Hematopoietic multipotent progenitor cell treated with erythropoietin and hydrocortisone succinate and interleukin-3 and kit ligand, for 15 days (in vitro differentiated cells): ENCODE results near the gene PRR23B.
A peak's percentile ranks its signal among the peaks of the same experiment; 100 is the strongest.
"Not testable (repeated sequence)": the region's sequence is repeated elsewhere in the genome, so short reads cannot be mapped to it uniquely, and the experiment has no call there.

Experiments
- DNase-seq: peaks from one replicate; pipeline ENCODE4 v3.0.0-alpha.2; 2015; ENCODE audit warnings: low spot score

Gene PRR23B

DNA sequence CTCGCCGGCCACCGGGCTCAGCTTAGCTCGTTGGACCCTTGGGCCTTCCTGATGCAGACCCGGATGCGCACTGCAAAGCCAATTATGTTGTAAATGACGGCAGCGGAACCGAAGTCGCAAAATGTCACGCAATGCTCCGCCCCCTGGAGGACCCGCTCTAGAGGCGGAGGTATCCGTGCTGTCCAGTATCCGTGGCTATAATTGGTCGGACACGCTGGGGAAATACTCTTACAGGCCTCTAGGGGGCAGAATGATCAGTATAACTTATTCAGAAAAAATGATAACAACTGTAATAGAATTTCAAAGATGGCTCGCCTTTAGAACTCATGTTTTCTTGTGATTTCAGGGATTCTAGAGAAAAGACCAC, at the start of gene PRR23B:
TSS of gene PRR23B (minus strand) at position 59 of the 367 bp plus-strand sequence. CDS start 265 bp downstream, outside the sequence.
- peak; percentile 15 for DNase-seq

DNA sequence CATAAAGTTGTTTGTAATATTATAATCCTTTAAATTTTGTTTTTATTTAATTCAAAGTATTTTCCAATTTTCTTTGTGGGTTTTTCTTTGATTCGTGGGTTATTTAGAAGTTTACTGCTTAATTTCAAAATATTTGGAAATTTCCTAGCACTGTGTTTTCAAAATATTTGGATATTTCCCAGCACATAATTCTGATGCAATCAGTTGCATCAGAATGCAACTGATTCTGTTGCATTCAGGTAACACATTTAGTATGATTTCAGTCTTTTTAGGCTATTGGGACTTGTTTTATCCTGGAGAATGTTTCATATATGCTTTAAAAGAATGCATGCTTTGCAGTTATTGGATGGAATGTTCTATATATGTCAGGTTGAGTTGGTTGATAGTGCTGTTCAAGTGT, 42.2 kb upstream of the PRR23B start:
- DNase-seq: no peak

DNA sequence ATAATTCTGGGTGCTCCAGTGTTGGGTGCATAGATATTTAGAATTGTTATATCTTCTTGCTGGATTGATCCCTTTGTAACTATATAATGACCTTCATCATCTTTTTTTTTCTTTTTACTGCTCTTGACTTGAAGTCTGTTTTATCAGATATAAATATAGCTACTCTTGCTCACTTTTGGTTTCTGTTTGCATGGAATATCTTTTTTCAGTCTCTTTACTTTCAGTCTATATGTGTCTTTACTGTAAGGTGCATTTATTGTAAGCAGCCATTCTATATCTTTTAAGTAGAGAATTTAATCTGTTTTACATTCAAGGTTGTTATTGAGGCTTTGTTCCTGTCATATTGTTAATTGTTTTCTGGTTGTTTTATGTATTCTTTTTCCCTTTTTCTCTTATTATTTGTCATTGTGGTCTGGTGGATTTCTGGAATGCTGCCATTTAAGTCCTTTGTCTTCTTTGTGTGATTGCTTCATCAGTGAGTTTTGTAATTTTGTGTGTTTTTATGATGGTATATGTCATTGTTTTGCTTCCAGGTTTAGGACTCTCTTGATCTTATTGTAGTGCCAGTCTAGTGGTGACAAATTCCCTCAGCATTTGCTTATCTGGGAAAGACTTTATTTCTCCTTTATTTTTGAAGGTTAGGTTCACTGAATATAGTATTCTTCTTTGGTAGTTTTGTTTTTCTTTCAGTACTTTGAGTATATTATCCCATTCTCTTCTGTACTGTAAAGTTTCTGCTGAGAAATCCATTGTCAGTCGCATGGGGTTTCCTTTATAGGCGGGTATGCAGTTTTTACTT, 32.3 kb upstream of the PRR23B start:
- no peak for DNase-seq

DNA sequence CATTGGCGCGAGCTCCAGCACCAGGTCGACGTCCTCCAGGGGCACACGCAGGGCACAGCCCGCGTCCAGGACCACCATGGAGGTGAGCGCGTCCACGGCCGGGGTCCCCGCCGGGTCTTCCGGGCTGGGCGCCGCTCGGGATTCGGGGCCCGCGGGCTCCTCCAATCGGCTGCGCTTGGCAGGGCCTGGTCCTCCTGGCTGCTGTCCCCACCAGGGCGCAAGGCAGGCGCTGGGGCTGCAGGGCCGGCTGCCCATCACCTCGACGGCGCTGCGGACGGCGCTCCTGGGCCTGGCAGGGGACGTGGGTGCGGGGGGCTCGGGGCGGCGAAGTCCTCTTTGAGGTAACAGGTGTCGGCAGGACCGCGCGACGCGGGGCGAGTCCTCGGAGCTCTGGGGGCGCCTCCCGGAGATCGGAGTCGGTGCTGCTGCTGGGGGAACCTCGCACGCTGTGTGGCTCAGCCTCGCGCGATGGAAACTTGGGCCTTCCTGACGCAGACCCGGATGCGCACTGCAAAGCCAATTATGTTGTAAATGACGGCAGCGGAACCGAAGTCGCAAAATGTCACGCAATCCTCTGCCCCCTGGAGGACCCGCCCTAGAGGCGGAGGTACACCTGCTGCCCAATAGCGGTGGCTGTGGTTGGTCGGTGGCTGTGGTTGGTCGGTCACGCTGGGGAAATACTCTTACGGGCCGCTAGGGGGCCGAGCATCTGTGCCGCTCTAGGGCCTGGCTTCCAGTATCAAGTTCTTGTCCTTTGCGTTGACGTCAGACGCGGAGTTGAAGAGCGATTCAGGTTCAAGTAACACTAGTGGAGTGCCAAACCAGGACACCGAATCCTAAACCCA, 23.9 kb upstream of the PRR23B start, which contains the start of gene PRR23C:
TSS of gene PRR23C (minus strand) at position 527 of the 845 bp plus-strand sequence. CDS start at position 255, 272 bp downstream.
- DNase-seq: no peak

DNA sequence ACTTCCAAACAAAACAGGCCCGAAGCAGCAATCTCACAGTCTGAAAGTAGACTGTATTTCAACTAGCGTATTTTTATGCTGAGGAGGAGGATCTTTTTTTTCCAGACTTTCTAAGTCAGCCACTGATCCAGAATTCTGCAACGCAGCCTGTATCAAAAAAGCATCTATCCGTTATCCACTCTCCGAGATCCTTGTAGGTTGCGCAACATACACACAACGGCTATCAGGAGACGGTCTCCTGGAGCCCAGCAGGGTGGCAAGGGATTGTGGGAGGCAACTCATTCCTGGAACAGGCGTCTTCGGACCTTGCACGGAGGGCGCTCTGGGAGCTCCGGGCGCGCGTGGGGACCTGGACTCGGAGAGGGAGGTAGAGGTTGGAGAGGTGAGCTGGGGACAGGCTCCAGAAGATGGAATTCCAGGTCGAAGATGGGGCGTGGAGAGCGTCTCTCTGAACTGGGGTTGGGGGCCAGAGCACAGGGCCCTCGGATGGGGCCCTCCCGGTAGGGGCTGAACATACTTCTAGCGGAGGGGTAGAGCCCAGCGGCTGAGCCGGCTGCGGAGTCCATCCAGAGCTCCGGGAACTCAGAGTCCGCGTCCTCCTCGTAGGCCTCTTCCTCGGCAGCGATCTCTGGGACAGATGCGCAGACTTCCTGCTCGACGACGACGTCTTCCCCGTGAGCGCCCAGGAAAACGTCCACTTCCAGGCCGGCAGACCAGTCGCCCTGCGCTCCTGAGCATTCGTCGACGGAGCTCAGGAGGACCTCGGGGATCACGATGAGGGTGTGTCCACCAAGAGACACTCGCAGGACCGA, 23.0 kb upstream of the PRR23B start:
- DNase-seq: no peak

DNA sequence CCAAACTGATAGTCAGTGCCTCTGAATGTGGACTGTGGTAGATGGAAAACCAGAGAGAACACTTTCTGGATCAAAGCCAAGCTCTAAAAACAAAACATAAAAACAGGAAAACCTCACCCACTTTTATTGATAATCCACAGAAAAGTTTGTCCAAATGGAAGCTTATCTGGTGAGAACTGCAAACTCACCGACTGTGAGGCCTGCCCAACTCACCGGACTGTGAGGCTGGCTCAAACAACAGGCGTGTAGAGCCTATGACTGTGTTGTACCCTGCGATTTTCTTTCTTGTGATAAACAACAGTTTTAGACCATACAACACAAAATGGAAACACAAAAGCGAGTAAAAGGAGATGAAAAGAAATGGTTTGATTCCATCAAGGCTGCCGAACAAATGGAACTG, 16.8 kb upstream of the PRR23B start:
- no peak for DNase-seq

DNA sequence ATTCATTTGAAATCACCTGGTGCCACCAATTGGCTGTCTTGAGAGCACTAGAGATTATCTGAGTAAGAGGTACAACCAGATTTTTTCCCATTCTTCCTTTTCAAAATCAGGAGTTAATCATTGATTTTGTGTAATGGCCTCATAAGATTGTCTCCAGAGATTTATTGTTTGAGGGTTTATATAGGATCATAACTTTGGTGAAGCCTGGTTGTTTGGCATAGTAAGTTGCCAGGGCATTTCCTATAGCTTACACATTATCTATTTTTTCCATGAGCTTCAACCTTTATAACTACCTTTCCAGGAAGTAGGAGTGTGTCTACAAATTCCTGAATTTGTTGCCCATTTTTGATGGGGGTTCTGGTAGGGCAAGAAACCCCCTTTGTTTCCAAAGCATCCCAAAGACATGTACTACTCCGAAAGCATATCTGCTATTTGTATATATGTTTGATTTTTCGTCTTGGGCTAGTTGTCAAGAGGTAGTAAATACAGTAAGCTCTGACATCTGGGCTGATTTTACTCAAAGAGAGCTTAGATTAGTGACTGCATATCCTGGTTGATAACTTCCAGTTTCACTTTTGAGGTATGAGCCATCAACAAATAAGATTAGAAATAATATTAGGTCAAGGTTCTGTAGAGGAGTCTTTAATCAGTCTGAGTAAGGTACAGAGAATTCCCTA, 11.7 kb upstream of the PRR23B start:
- DNase-seq: no peak

DNA sequence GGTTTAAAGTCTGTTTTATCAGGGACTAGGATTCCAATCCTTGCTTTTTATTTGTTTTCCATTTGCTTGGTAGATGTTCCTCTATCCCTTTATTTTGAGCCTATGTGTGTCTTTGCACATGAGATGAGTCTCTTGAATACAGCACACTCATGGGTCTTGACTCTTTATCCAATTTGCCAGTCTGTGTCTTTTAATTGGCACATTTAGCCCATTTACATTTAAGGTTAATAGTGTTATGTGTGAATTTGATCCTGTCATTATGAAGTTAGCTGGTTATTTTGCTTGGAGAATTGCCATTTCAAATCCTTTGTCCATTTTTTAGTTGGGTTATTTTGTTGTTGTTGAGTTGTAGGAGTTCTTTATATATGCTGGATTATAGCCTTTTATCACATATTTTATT, 9.8 kb upstream of the PRR23B start:
- DNase-seq: not testable (repeated sequence)

DNA sequence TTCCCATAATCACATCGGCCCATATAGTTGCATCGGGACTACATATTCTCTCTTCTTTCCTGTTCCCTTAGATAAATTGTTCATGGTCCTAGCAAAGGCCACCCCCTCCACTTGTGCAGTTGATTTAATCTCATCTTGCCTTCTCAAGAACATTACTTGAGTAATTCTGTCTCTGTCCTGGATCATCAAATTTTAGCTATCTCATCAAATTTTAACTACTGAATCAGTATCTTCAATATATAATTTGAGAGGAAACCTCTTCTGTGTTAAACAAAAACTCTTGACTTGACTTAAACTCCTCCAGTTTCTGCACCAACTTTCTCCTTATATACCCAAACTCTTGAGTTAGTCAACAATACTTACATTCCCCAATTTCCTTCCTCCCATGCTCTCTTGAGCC, 4.2 kb upstream of the PRR23B start:
- DNase-seq: no peak

DNA sequence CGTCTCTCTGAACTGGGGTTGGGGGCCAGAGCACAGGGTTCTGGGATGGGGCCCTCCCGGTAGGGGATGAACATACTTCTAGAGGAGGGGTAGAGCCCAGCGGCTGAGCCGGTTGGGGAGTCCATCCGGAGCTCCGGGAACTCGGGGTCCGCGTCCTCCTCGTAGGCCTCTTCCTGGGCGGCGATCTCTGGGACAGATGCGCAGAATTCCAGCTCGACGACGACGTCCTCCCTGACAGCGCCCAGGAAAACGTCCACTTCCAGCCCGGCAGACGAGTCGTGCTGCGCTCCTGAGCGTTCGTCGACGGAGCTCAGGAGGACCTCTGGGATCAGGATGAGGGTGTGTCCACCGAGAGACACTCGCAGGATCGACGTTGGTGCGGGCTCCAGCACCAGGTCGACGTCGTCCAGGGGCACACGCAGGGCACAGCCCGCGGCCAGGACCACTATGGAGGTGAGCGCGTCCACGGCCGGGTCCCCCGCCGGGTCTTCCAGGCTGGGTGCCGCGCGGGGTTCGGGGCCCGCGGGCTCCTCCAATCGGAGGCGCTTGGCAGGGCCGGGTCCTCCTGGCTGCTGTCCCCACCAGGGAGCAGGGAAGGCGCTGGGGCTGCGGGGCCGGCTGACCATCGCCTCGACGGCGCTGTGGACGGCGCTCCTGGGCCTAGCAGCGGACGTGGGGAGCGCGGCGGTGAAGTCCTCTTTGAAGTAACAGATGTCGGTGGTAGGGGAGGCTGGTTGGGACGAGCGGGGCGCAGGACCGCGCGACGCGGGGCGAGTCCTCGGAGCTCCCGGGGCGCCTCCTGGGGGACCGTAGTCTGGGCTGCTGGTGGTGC, 474 bp downstream of the PRR23B start:
- no peak for DNase-seq

DNA sequence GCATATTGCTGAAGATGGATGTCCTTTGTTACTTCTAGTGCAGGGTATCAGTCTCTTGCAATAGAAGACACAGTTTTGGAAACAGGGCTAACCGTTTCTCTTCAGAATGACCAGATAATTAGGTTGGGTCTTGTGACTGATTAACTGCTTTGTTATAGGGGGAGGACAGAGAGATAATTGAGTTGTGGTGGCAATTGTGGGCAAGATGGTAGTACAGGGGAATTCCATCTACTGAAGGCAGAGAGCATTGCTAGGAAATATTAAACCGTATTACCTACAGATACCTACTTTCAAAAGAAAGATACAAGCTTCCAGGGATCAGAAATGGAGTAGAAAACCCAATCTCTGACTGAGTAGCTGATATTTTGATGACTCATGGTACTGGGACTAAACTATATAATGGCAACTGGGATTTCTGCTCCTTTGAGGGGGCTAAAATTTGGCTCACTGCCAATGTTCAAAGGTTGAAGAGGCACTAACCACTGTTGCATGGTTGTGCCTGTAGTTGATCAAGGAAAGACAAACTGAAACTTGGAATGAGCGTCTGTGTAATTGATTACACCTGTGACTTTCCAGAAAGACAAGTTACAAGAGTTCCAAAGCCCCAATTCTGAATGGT, 4.2 kb downstream of the PRR23B start:
- no peak for DNase-seq

DNA sequence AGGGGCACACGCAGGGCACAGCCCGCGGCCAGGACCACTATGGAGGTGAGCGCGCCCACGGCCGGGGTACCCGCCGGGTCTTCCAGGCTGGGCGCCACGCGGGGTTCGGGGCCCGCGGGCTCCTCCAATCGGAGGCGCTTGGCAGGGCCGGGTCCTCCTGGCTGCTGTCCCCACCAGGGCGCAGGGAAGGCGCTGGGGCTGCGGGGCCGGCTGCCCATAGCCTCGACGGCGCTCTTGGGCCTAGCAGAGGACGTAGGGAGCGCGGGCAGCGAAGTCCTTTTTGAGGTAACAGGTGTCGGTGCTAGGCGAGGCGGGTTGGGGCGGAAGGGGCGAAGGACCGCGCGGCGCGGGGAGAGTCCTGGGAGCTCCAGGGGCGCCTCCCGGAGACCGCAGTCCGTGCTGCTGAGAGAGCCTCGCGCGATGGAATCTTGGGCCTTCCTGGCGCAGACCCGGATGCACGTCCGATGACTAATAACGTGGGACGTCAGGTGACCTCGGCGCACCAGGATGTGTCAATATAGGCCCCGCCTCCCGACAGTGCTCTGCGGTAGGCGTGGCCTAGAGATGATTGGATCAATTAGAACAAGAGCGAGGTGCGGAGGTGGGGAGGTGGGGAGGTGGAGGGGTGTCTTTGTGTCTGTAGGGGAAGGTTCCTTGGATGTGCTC, 14.5 kb downstream of the PRR23B start, which contains the start of gene PRR23A:
TSS of gene PRR23A (minus strand) at position 218 of the 666 bp plus-strand sequence. CDS start at position 218, 0 bp downstream.
- no peak for DNase-seq

DNA sequence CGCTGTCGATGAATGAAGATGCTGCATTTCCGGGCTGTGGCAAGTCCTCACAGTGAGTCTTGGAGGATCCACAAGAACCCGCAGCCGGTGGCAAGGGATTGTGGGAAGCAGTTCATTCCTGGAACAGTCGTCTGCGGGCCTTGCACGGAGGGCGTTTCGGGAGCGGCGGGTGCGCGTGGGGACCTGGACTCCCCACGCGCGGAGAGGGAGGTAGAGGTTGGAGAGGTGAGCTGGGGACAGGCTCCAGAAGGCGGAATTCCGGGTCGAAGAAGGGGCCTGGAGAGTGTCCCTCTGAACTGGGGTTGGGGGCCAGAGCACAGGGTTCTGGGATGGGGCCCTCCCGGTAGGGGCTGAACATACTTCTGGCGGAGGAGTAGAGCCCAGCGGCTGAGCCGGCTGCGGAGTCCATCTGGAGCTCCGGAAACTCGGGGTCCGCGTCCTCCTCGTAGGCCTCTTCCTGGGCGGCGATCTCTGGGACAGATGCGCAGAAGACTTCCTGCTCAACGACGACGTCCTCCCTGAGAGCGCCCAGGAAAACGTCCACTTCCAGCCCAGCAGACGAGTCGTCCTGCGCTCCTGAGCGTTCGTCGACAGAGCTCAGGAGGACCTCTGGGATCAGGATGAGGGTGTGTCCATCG, 15.3 kb downstream of the PRR23B start:
- DNase-seq: no peak

DNA sequence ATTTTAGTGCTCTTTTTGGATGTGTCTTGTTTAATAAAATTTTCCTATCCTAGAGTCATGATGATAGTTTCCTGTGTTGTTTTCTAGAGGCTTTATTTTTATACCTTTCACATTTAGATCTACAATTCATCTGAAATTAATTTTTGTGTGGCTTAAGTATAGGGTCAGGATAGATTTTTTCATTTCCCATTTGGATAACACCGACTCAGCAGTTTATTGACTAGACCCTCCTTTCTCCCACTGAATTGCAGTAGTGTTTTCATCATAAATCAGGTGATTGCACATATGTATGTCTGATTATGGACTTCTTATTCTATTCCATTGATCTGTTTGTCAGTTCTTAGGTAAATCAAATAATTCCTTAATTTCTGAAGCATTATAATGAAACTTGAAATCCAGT, 25.0 kb downstream of the PRR23B start:
- DNase-seq: no peak

DNA sequence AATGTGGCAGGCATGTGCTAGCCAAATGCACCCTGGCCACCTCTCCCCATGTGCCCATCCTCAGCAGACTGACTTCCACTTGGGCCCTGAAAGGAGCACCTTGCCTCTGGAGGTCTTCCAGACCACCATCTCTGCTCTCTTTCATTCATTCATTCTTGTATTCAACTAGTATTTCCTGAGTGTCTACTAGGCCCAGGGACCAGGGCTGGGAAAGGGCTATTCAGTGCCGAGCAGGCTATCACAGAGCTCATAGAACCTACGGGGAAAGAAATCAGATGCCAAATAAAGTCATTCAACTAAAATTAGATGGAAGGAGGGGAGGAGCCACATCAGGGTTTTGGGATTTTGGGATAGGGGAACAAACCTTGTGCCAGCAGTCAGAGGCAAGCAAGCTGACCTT, 33.5 kb downstream of the PRR23B start:
- no peak for DNase-seq

DNA sequence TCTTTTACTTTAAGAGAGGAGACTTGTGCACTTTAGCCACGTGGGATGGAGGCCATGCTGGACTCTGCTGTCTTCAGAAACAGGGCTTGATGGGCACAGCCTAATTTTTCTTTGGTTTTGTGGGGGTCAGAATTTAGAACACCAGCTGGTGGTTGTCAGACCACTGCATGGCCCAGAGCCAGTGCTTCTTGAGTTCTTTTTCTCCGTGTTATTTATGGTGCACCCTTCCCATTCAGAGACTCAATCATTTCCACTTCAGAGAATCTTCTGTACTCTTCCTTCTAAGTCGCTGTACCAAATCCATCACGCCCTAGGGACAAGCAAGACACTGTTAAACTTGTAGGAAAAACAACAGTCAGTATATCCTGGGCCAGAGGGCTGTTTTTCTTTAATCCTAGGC, 34.8 kb downstream of the PRR23B start:
- no peak for DNase-seq

DNA sequence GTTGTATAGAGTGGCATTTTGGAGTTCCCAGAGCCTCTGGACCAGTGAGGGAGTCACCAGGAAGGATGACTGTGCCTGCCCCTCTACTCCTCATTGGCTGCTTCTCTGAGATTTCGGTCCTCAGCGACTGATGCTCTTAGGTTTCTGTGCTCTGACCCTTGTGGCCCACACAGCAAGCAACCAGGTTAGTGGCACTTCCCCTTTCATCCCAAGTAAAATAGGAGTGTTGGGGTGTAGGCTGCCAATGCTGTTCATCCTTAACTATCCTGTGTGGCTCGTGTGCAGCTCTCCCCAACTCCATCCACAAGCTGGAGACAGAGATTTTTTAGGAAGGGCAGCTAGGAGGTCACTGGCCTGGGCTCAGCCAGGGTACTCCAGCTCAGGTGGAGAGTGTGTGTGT, 35.9 kb downstream of the PRR23B start:
- DNase-seq: no peak

DNA sequence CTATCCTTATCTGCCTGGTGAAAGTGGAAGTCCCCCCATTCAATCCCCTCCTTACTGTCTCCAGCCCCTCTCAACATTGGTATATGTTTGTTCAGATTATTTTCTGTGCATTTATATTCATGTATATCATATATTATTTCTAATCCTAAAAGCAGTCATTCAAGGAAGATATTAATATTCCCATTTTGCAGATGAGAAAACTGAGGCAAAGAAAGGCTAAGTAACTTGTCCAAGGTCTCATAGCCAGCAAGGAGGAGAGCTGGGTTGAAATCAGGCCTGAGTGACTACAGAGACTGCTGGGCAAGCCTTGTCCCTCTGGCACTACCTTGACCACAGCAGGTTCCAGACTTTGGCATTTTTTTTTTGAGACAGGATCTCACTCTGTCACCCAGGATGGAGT, 44.7 kb downstream of the PRR23B start:
- DNase-seq: no peak

DNA sequence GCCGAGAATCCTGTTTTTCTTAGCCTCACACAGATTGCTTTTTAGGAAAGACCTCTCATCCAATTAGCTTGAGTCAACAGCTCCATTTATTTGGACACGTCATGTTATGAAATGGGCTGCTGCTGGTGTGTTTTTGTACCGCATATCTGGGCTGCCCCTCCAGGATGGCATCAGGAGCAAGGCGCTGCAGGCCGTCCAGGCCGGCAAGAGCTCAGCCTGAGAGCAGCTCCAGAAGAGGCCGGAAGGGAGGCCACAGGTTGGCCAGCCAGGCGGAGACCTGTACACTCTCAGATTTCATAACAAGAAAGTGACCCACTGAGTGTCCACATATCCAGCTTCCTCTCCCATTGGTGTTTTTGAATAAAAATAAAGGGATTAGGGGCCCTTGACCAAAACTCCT, 45.4 kb downstream of the PRR23B start:
- no peak for DNase-seq
